Measurements from ENCODE around the gene RIPPLY3.

GRCh38 chr21:37017951-37018679 lies 11.6 kb downstream of the RIPPLY3 start:
- no peak for TF ChIP-seq CTCF (IDR thresholded peaks at IDR 0.05)
- no peak for TF ChIP-seq POLR2A (IDR thresholded peaks at IDR 0.05)
